ENCODE data around the gene IRF4.
"Not testable (repeated sequence)": the region's sequence is repeated elsewhere in the genome, so short reads cannot be mapped to it uniquely, and the experiment has no call there.

- not testable (repeated sequence) for TF ChIP-seq CTCF (IDR thresholded peaks at IDR 0.05 in 8 of 11, conservative IDR thresholded peaks at IDR 0.05 in 3 of 11); POLR2A (IDR thresholded peaks at IDR 0.05)
Observed at GRCh38 chr6:426198-426738, 34.7 kb downstream of the IRF4 start.
